Aorta (tissue), 5 donors: ENCODE results near the gene SLC2A4. TPM values are rescaled to one million over a fixed set of nuclear protein-coding genes. Genes with fewer than 3 reads are reported as not detected.

Experiments used
- ATAC-seq: fragments of 200-7000 bp; cut with Tn5 transposase; one replicate; pipeline ENCODE4 v1.9.1; 2022; ENCODE audit warnings: moderate library complexity; ENCODE audit not compliant: low FRiP score
- DNase-seq, 2 donors: peaks; one replicate each; pipeline ENCODE4 v3.0.0-alpha.2; 2020
- H3K27ac ChIP-seq, 2 donors: one replicate each; pipeline ENCODE4 v1.5.1; 2013; ENCODE audit warnings: low read length in 2 of 2, mild to moderate bottlenecking in 2 of 2, moderate library complexity in 2 of 2, control low read depth in 1 of 2, inconsistent platforms in 1 of 2, low read depth in 1 of 2
- H3K27me3 ChIP-seq, 2 donors: one replicate each; pipeline ENCODE4 v1.6.1; 2013; ENCODE audit warnings: control low read depth in 1 of 2, low read length in 1 of 2, mild to moderate bottlenecking in 1 of 2, moderate library complexity in 1 of 2; ENCODE audit not compliant: insufficient read depth in 2 of 2, control insufficient read depth in 1 of 2
- H3K36me3 ChIP-seq, 2 donors: one replicate each; pipeline ENCODE4 v1.6.1; 2013; ENCODE audit warnings: control low read depth in 1 of 2, low read length in 1 of 2, mild to moderate bottlenecking in 1 of 2; ENCODE audit not compliant: insufficient read depth in 2 of 2, control insufficient read depth in 1 of 2
- H3K4me1 ChIP-seq, 2 donors: one replicate each; pipeline ENCODE4 v1.6.1; 2013; ENCODE audit warnings: low read length in 2 of 2, control low read depth in 1 of 2, mild to moderate bottlenecking in 1 of 2, moderate library complexity in 1 of 2; ENCODE audit not compliant: insufficient read depth in 2 of 2, control insufficient read depth in 1 of 2
- H3K4me3 ChIP-seq, 2 donors: one replicate each; pipeline ENCODE4 v1.5.1; 2013; ENCODE audit warnings: low read length in 2 of 2, control low read depth in 1 of 2, mild to moderate bottlenecking in 1 of 2
- H3K9me3 ChIP-seq: one replicate; pipeline ENCODE4 v1.6.1; 2013; ENCODE audit warnings: mild to moderate bottlenecking, low read length; ENCODE audit not compliant: control insufficient read depth
- WGBS, 2 donors: extraction: QIAGEN DNeasy Blood & Tissue Kit; methylation state at CpG; one replicate each; pipeline ENCODE4 v1.1.7; 2013; 5-methylcytosine and 5-hydroxymethylcytosine counted together
- intact Hi-C, 2 donors: fragments of 100-400 bp; cut with DNase I; formaldehyde crosslinking; loops; one replicate each; pipeline versions ENCODE4 v1.14.2 to v1.15.0; 2022
- polyA plus RNA-seq, 2 donors: library from polyadenylated mRNA; stranded (reverse); fragments of 200-250 nt; gene quantifications; one replicate each; pipeline ENCODE4 v1.2.3, GENCODE V29; 2013
- total RNA-seq, 2 donors: library from RNA; stranded (reverse); fragmentation: NEBNext Ultra II Directional; extraction: Animal tissue kit (Norgen Biotek cat#: 25700); gene quantifications; one replicate each; pipeline ENCODE4 v1.2.1, GENCODE V29; 2021
- donor health status: healthy with polysubstance abuse.
- donor health status: Bipolar disorder and iron deficiency.
- donor health status: DM: no; HTN: no; CAD: no.
- donor health status: DM: no; HTN: no; CAD: no.
- donor health status: DM: yes; HTN: yes; CAD: no.

The SLC2A4 gene
- total and polyA plus RNA-seq, 4 donors, result 0.63 to 3.9 (median 2.1) TPM

DNA sequence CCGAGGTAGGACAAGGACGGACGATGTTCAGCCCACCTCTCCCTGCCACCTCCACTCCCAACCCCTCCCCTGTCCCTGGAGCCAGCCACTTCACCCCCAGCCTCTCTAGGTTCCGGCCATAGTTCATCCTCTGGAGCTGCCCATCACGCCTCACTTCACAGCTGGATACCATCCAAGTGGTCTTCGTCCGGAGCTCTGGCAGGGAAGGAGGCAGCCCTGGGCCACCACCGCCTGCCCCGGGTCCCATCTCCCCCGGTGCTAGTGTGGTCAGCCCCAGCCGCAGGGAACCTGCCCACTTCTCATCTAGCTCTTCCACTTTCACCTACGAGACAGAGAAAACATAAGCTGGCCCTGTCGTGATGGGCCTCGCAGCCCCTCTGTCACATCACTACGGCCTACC, 39.9 kb downstream of the SLC2A4 start:
- Histone ChIP-seq H3K4me3 (no peak overlapping the region), H3K4me1 (no peaks in the 10 kb centered on the region), H3K36me3 (peaks cover 0 to 5% of the 10 kb centered on the region in 2 donors), H3K27me3 (no peaks in the 10 kb centered on the region), H3K9me3 (no peaks in the 10 kb centered on the region), H3K27ac (no peak overlapping the region)
- 89 to 93% methylated on average over 14 to 15 of the region's 15 CpGs for WGBS, 2 donors
- intact Hi-C loops, result no loop called here
- ATAC-seq (no peak), DNase-seq (no peak)

GRCh38 chr17:7322520-7323194, 41.1 kb downstream of the SLC2A4 start:
- WGBS, 2 donors, result 90 to 91% methylated on average over 22 of the region's 22 CpGs
- ATAC-seq (no peak), DNase-seq (no peak)
- no peaks in the 10 kb centered on the region for H3K9me3 ChIP-seq
- H3K27me3 ChIP-seq, result no peaks in the 10 kb centered on the region
- peaks cover 0 to 5% of the 10 kb centered on the region in 2 donors for H3K36me3 ChIP-seq
- intact Hi-C loops, result no loop called here
- no peak overlapping the region for H3K4me3 ChIP-seq
- no peaks in the 10 kb centered on the region for H3K4me1 ChIP-seq
- no peak overlapping the region for H3K27ac ChIP-seq

DNA sequence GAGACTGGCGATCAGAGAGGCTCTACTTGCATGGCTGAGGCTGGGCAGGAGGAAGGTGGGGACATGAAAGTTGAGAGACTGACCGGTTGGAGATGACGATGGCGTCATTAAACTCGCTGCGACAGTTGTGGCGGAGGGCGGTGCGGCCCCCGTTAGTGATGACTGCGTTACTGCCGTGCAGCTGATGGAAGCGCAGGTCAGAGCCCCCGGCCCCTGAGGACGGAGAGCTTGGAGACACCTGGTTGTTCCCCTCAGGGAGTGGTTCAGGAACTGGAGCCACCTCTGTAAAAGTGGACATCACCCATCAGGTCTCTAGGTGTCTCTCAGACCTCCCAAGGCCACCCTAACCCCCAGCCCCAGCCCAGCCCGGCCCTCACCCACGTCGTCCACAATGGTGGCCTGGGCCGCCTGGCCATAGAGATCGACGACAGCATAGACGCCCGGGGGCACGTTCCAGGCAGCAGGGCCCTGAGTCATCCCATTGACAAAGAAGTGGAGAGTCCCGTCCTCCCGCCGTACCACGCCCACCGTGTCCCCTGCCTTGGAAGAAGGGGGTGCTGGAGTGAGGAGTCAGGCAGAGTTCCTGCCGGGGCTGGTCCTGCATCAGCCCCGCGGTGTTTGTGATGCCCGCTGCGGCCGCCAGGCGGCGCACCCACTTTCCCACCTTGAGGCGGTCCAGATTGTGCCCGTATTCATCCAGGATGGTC, 42.4 kb downstream of the SLC2A4 start:
- WGBS, 2 donors, result 63% methylated on average over 36 to 39 of the region's 39 CpGs
- Histone ChIP-seq H3K9me3 (no peaks in the 10 kb centered on the region), H3K4me1 (no peaks in the 10 kb centered on the region), H3K27ac (no peak overlapping the region), H3K4me3 (no peak overlapping the region), H3K27me3 (no peaks in the 10 kb centered on the region), H3K36me3 (peaks cover 0 to 5% of the 10 kb centered on the region in 2 donors)
- peak in 1 of 2 donors; percentile 88 for DNase-seq
- peak; percentile 33 for ATAC-seq
- intact Hi-C loops, result no loop called here

GRCh38 chr17:7324438-7324779, 42.9 kb downstream of the SLC2A4 start:
- ATAC-seq (no peak), DNase-seq (no peak)
- H3K4me3 ChIP-seq, result no peak overlapping the region
- WGBS, 2 donors, result 82 to 86% methylated on average over 3 of the region's 3 CpGs
- H3K27me3 ChIP-seq, result no peaks in the 10 kb centered on the region
- H3K4me1 ChIP-seq, result no peaks in the 10 kb centered on the region
- intact Hi-C loops, result no loop called here
- H3K27ac ChIP-seq, result no peak overlapping the region
- H3K9me3 ChIP-seq, result no peaks in the 10 kb centered on the region
- peaks cover 0 to 5% of the 10 kb centered on the region in 2 donors for H3K36me3 ChIP-seq

DNA sequence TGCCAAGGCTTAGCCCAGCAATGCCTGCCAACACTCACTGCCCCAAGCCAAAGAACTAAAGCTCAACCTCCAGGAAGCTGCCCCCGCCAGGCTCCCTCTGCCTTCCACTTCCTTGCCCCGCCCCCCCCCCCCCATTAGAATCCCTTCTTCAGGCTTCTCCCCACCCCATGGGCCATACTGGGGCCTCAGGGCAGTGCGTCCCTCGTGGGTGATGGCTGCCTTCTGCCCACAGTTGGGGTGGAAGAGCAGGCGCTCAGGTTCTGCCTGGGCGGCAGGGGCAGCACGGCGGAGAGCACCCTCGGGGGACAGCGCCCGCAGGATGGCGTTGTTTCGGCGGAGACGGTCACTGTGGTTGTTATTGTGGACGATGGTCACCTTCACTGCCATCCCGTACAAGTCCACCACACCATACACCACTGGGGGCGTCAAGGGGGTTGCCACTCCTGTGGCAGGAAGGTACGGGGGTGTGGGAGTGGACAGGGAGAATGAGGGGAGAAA, 43.6 kb downstream of the SLC2A4 start:
- DNase-seq (no peak), ATAC-seq (no peak)
- no peaks in the 10 kb centered on the region for H3K4me1 ChIP-seq
- intact Hi-C loops, result no loop called here
- no peaks in the 10 kb centered on the region for H3K27me3 ChIP-seq
- no peak overlapping the region for H3K27ac ChIP-seq
- H3K4me3 ChIP-seq, result no peak overlapping the region
- 90 to 91% methylated on average over 17 to 19 of the region's 19 CpGs for WGBS, 2 donors
- H3K9me3 ChIP-seq, result no peaks in the 10 kb centered on the region
- peaks cover 0 to 5% of the 10 kb centered on the region in 2 donors for H3K36me3 ChIP-seq

DNA sequence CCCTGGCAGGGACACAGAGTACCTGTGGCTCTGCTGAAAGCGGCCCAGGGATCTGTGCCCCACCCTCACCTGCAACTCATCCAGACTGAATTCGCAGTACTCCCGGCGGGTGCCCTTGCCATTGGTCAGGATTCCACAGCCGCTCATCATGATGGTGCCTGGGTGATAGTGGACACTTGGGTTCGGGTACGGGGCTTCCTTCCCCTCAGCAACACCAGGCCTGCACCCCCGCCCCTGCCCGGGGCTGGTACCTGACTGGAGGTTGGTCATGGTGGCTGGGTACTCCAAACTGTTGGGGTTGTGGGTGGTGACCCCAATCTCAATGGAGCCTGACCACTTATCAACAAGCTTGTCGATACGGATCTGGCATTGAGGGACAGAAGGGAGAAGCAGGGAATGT, 44.7 kb downstream of the SLC2A4 start:
- WGBS, 2 donors, result 90% methylated on average over 11 of the region's 11 CpGs
- no peak for ATAC-seq

DNA sequence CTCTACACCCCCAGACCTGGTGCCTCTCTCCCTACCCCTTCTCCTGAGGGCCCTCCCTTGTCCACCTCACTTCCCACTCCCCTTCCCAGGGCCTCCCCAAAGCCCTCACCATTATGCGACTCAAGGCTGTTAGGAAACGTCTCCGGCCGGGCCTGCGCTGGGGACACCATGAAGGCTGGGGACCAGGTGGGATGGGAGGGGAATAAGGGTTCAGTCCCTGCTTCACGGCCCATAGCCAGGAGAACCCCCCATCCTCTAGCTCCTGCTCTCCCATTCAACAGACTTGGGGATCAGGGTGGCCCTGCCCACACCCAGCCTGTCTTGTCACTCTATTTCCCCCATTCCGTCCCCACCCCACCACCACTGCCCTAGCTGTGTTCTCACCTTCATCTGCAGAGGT, 45.5 kb downstream of the SLC2A4 start:
- DNase-seq (no peak), ATAC-seq (no peak)
- Histone ChIP-seq H3K9me3 (no peaks in the 10 kb centered on the region), H3K4me3 (no peak overlapping the region), H3K36me3 (peaks cover 0 to 5% of the 10 kb centered on the region in 2 donors), H3K4me1 (no peaks in the 10 kb centered on the region), H3K27ac (no peak overlapping the region), H3K27me3 (no peaks in the 10 kb centered on the region)
- 86 to 89% methylated on average over 7 of the region's 7 CpGs for WGBS, 2 donors
- intact Hi-C loops, result no loop called here

More for the DNA sequence above, 44.7 kb downstream of the SLC2A4 start:
- no peaks in the 10 kb centered on the region for H3K4me1 ChIP-seq
- no peaks in the 10 kb centered on the region for H3K9me3 ChIP-seq
- H3K27ac ChIP-seq, result no peak overlapping the region
- intact Hi-C loops, result no loop called here
- no peaks in the 10 kb centered on the region for H3K27me3 ChIP-seq
- H3K4me3 ChIP-seq, result no peak overlapping the region
- peaks cover 0 to 5% of the 10 kb centered on the region in 2 donors for H3K36me3 ChIP-seq
- no peak for DNase-seq

DNA sequence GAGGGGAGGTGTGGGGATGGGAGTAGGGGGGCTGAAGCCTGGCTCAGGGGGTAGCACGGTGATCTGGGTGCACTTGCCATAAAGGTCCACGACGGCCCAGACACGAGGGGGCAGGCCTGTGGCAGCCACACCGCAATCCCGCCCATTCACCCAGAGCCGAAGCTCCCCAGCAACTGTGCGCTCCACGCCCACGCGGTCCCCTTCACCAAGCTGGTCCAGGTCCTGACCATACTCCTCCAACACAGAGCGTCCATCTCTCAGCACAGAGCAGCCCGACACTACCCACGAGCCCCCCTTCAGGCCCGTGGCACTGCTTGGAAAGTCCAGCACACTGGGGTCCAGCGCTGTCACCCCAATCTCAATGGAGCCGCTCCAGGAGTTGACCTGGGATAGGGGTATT, 46.0 kb downstream of the SLC2A4 start:
- no peak overlapping the region for H3K27ac ChIP-seq
- WGBS, 2 donors, result 84 to 87% methylated on average over 17 of the region's 17 CpGs
- ATAC-seq, result no peak
- H3K4me1 ChIP-seq, result no peaks in the 10 kb centered on the region
- no peaks in the 10 kb centered on the region for H3K9me3 ChIP-seq
- no peaks in the 10 kb centered on the region for H3K27me3 ChIP-seq
- peaks cover 0 to 4% of the 10 kb centered on the region in 2 donors for H3K36me3 ChIP-seq
- intact Hi-C loops, result no loop called here
- H3K4me3 ChIP-seq, result no peak overlapping the region
- DNase-seq, result no peak

DNA sequence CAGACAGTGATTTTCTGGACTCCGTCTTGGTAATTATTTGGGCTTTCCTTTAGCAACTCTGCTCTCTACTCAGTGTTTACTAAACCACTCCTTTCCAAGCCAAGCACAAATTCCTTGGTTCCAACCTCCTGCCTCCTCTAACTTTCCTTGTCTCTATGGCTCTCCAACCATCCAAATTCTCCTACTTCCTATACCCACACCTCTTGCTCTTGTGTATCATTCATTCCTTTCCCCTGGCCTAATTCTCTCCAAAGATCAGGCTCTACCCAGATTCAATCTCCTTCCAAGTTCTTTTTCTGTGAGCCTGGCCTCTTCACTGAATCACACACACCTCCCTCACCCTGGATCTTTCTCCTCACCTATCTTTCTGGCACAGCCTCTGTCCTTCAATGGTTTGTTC, 46.5 kb downstream of the SLC2A4 start:
- Histone ChIP-seq H3K27me3 (no peaks in the 10 kb centered on the region), H3K9me3 (no peaks in the 10 kb centered on the region), H3K4me3 (no peak overlapping the region), H3K4me1 (no peaks in the 10 kb centered on the region), H3K27ac (no peak overlapping the region), H3K36me3 (no peaks in the 10 kb centered on the region)
- DNase-seq (no peak), ATAC-seq (no peak)
- intact Hi-C loops, result no loop called here
- WGBS, 2 donors, result 72 to 84% methylated on average over 1 of the region's 1 CpG
